H9 (cell line): ENCODE data around the gene CEP41. TPM values are rescaled to one million over a fixed set of nuclear protein-coding genes. Genes with fewer than 3 reads are reported as not detected.

Source experiments
- DNase-seq: peaks from one replicate; pipeline ENCODE4 v3.0.0-alpha.2; 2017
- H2AFZ ChIP-seq: one replicate; pipeline ENCODE4 v1.6.1; 2013; ENCODE audit warnings: mild to moderate bottlenecking, low read length, control low read depth, moderate library complexity
- H2AK5ac ChIP-seq: 2 replicates; pipeline ENCODE4 v1.6.1; 2013; ENCODE audit warnings: low read length, control low read depth, mixed read lengths; ENCODE audit not compliant: insufficient read length
- H2BK120ac ChIP-seq: one replicate; pipeline ENCODE4 v1.6.1; 2013; ENCODE audit warnings: low read depth, mild to moderate bottlenecking, low read length, control low read depth, inconsistent platforms; ENCODE audit not compliant: poor library complexity, severe bottlenecking
- H2BK12ac ChIP-seq: 2 replicates; pipeline ENCODE4 v1.6.1; 2013; ENCODE audit warnings: low read length, control low read depth, mixed read lengths, low read depth; ENCODE audit not compliant: insufficient read length
- H2BK15ac ChIP-seq: 2 replicates; pipeline ENCODE4 v1.6.1; 2013; ENCODE audit warnings: low read depth, low read length, control low read depth
- H2BK20ac ChIP-seq: one replicate; pipeline ENCODE4 v1.6.1; 2013; ENCODE audit warnings: low read depth, mild to moderate bottlenecking, low read length, control low read depth, inconsistent platforms; ENCODE audit not compliant: poor library complexity, severe bottlenecking
- H2BK5ac ChIP-seq: 2 replicates; pipeline ENCODE4 v1.6.1; 2013; ENCODE audit warnings: low read length, control low read depth, mixed read lengths; ENCODE audit not compliant: insufficient read length
- H3K14ac ChIP-seq: 2 replicates; pipeline ENCODE4 v1.6.1; 2013; ENCODE audit warnings: low read length, control low read depth; ENCODE audit not compliant: insufficient read depth
- H3K18ac ChIP-seq: 2 replicates; pipeline ENCODE4 v1.6.1; 2013; ENCODE audit warnings: low read depth, mild to moderate bottlenecking, mixed read lengths, low read length, control low read depth; ENCODE audit not compliant: insufficient read length
- H3K23ac ChIP-seq: 2 replicates; pipeline ENCODE4 v1.6.1; 2013; ENCODE audit warnings: low read length, control low read depth, mixed read lengths, low read depth; ENCODE audit not compliant: insufficient read length
- H3K23me2 ChIP-seq: 2 replicates; pipeline ENCODE4 v1.6.1; 2013; ENCODE audit warnings: low read depth, mild to moderate bottlenecking, mixed read lengths, low read length, control low read depth; ENCODE audit not compliant: insufficient read length, poor library complexity, severe bottlenecking
- H3K27ac ChIP-seq: 2 replicates; pipeline ENCODE4 v1.5.1; 2013; ENCODE audit warnings: low read length, control low read depth, mixed read lengths, low read depth; ENCODE audit not compliant: insufficient read length
- H3K27me3 ChIP-seq: 2 replicates; pipeline ENCODE4 v1.6.1; 2013; ENCODE audit warnings: low read length, control low read depth, inconsistent platforms; ENCODE audit not compliant: insufficient read depth
- H3K4ac ChIP-seq: 2 replicates; pipeline ENCODE4 v1.6.1; 2013; ENCODE audit warnings: low read depth, mild to moderate bottlenecking, control low read depth, inconsistent platforms, low read length, moderate library complexity
- H3K4me1 ChIP-seq: 2 replicates; pipeline ENCODE4 v1.6.1; 2013; ENCODE audit warnings: low read length, control low read depth, inconsistent platforms; ENCODE audit not compliant: insufficient read depth
- H3K4me2 ChIP-seq: 2 replicates; pipeline ENCODE4 v1.6.1; 2013; ENCODE audit warnings: low read length, control low read depth, mixed read lengths; ENCODE audit not compliant: insufficient read length, insufficient read depth
- H3K56ac ChIP-seq: 2 replicates; pipeline ENCODE4 v1.6.1; 2013; ENCODE audit warnings: low read depth, mild to moderate bottlenecking, mixed read lengths, low read length, control low read depth; ENCODE audit not compliant: insufficient read length
- H3K79me1 ChIP-seq: 2 replicates; pipeline ENCODE4 v1.6.1; 2013; ENCODE audit warnings: low read depth, mild to moderate bottlenecking, moderate library complexity, low read length, control low read depth, inconsistent platforms; ENCODE audit not compliant: insufficient read depth, poor library complexity, severe bottlenecking
- H3K79me2 ChIP-seq: 2 replicates; pipeline ENCODE4 v1.6.1; 2013; ENCODE audit warnings: low read length, control low read depth, inconsistent platforms; ENCODE audit not compliant: insufficient read depth
- H3K9ac ChIP-seq: 2 replicates; pipeline ENCODE4 v1.6.1; 2013; ENCODE audit warnings: low read length, control low read depth, mixed read lengths; ENCODE audit not compliant: insufficient read length; ENCODE audit errors: extremely low read depth
- H3K9me3 ChIP-seq: one replicate; pipeline ENCODE4 v1.6.1; 2013; ENCODE audit warnings: low read depth, low read length, inconsistent platforms; ENCODE audit not compliant: control insufficient read depth
- H3T11ph ChIP-seq: one replicate; pipeline ENCODE4 v1.6.1; 2013; ENCODE audit warnings: mild to moderate bottlenecking, low read length, control low read depth, inconsistent platforms
- H4K20me1 ChIP-seq: one replicate; pipeline ENCODE4 v1.6.1; 2013; ENCODE audit not compliant: control insufficient read depth, insufficient read length, insufficient read depth
- H4K5ac ChIP-seq: 2 replicates; pipeline ENCODE4 v1.6.1; 2013; ENCODE audit warnings: low read depth, mild to moderate bottlenecking, mixed read lengths, low read length, control low read depth; ENCODE audit not compliant: insufficient read length
- H4K8ac ChIP-seq: replicated peaks from 2 replicates; pipeline ENCODE4 v1.6.1; 2013; ENCODE audit warnings: low read length, control low read depth, mixed read lengths, low read depth; ENCODE audit not compliant: insufficient read length
- H4K91ac ChIP-seq: 2 replicates; pipeline ENCODE4 v1.6.1; 2013; ENCODE audit warnings: low read depth, mild to moderate bottlenecking, moderate library complexity, mixed read lengths, low read length, control low read depth; ENCODE audit not compliant: insufficient read length
- H3K27ac Mint-ChIP-seq, 3 experiments: 2 replicates in 2 of 3; 3 replicates in 1 of 3; pipeline ENCODE4 v1.8.0; 2020 to 2021; ENCODE audit warnings: mixed read lengths in 3 of 3, mild to moderate bottlenecking in 1 of 3, moderate library complexity in 1 of 3
- H3K27me3 Mint-ChIP-seq: 2 replicates; pipeline ENCODE4 v1.8.0; 2021; ENCODE audit warnings: low read depth, mild to moderate bottlenecking, moderate library complexity, mixed read lengths
- H3K36me3 Mint-ChIP-seq, 3 experiments: 2 replicates in 2 of 3; 3 replicates in 1 of 3; pipeline ENCODE4 v1.8.0; 2020 to 2021; ENCODE audit warnings: low read depth in 3 of 3, mixed read lengths in 3 of 3; ENCODE audit not compliant: insufficient read depth in 1 of 3
- H3K4me1 Mint-ChIP-seq, 2 experiments: 2 replicates each; pipeline ENCODE4 v1.8.0; 2020; ENCODE audit warnings: mixed read lengths in 2 of 2
- H3K4me3 Mint-ChIP-seq, 2 experiments: 2 replicates in 1 of 2; 3 replicates in 1 of 2; pipeline ENCODE4 v1.8.0; 2020 to 2021; ENCODE audit warnings: mild to moderate bottlenecking in 2 of 2, mixed read lengths in 2 of 2, moderate library complexity in 1 of 2
- H3K9me3 Mint-ChIP-seq, 2 experiments: 2 replicates in 1 of 2; 3 replicates in 1 of 2; pipeline ENCODE4 v1.8.0; 2020; ENCODE audit warnings: mild to moderate bottlenecking in 2 of 2, mixed read lengths in 2 of 2, moderate library complexity in 1 of 2
- WGBS: extraction: QIAGEN DNeasy Blood & Tissue Kit; methylation state at CpG from one replicate; pipeline ENCODE4 v1.1.7; 2013; ENCODE audit warnings: missing lambda C conversion rate, low lambda C conversion rate, mixed read lengths; ENCODE audit not compliant: insufficient read length; ENCODE audit errors: extremely low coverage; 5-methylcytosine and 5-hydroxymethylcytosine counted together
- total RNA-seq: library from RNA; stranded (reverse); gene quantifications from 2 replicates; pipeline ENCODE4 v1.2.1, GENCODE V29; 2021
- TF ChIP-seq, protein P1 (sequence below): fragments of 200-600 bp; sonication (generic); conservative IDR thresholded peaks from 3 replicates; pipeline ENCODE4 v1.8.0; 2021; ENCODE audit warnings: antibody characterized with exemption, mild to moderate bottlenecking

Gene CEP41
- total RNA-seq, 1 experiment from 2014 or later = 9.7 TPM

DNA sequence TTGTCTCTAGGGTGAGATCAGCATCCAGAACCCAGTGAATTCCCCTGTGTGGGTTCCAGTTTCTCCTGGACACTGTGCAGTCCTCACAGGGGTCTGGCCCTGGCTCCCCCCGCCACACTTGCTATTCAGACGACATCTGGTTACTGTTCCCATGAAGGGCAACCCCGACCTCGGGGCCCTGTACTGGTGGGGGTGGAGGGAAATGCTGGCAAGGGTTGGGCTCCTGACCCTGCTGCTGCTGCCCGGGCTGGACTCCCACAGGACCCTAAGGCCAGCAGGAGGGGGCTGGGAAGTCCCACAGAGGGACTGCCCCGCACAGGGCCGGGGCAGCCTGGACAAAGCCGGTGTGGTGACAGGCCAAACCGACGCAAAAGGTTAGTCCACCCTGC, 61.3 kb downstream of the CEP41 start:
- H2BK20ac ChIP-seq = no peak overlapping the region
- H3K4ac ChIP-seq = no peak overlapping the region
- no peak overlapping the region for H3K9ac ChIP-seq
- no CpG with 5 or more reads among the region's 10 CpGs for WGBS
- no peaks in the 10 kb centered on the region for H4K20me1 ChIP-seq
- Mint-ChIP-seq H3K36me3 (peaks cover 14 to 21% (median 19%) of the 10 kb centered on the region in 3 experiments), H3K9me3 (peaks cover 19 to 27% of the 10 kb centered on the region in 2 experiments), H3K4me1 (peaks cover 4 to 10% of the 10 kb centered on the region in 2 experiments; a peak in 3 of 4 replicates), H3K27ac (no peak overlapping the region), H3K4me3 (no peak overlapping the region), H3K27me3 (peaks cover 7% of the 10 kb centered on the region)
- no peak overlapping the region for H2BK15ac ChIP-seq
- H3T11ph ChIP-seq = no peak overlapping the region
- TF ChIP-seq, protein P1, sequence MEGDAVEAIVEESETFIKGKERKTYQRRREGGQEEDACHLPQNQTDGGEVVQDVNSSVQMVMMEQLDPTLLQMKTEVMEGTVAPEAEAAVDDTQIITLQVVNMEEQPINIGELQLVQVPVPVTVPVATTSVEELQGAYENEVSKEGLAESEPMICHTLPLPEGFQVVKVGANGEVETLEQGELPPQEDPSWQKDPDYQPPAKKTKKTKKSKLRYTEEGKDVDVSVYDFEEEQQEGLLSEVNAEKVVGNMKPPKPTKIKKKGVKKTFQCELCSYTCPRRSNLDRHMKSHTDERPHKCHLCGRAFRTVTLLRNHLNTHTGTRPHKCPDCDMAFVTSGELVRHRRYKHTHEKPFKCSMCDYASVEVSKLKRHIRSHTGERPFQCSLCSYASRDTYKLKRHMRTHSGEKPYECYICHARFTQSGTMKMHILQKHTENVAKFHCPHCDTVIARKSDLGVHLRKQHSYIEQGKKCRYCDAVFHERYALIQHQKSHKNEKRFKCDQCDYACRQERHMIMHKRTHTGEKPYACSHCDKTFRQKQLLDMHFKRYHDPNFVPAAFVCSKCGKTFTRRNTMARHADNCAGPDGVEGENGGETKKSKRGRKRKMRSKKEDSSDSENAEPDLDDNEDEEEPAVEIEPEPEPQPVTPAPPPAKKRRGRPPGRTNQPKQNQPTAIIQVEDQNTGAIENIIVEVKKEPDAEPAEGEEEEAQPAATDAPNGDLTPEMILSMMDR = no peak
- no peak overlapping the region for H2BK12ac ChIP-seq
- no peak overlapping the region for H2AK5ac ChIP-seq
- no peak overlapping the region for H4K91ac ChIP-seq
- no peak overlapping the region for H2BK5ac ChIP-seq
- H3K79me1 ChIP-seq = no peaks in the 10 kb centered on the region
- H3K23ac ChIP-seq = no peak overlapping the region
- H3K56ac ChIP-seq = no peak overlapping the region
- H3K18ac ChIP-seq = no peak overlapping the region
- H3K23me2 ChIP-seq = no peaks in the 10 kb centered on the region
- no peak overlapping the region for H2BK120ac ChIP-seq
- H4K8ac ChIP-seq = no peak overlapping the region
- no peak overlapping the region for H3K27ac ChIP-seq
- no peak overlapping the region for H4K5ac ChIP-seq
- no peaks in the 10 kb centered on the region for H3K27me3 ChIP-seq
- H3K14ac ChIP-seq = no peak overlapping the region; the same call in 1 of the 2 replicates
- no peaks in the 10 kb centered on the region for H3K4me1 ChIP-seq
- no peak overlapping the region for H3K4me2 ChIP-seq
- no peak for DNase-seq
- no peak overlapping the region for H2AFZ ChIP-seq
- H3K79me2 ChIP-seq = no peaks in the 10 kb centered on the region
- H3K9me3 ChIP-seq = no peaks in the 10 kb centered on the region
